CD14-positive monocyte (primary cell): ENCODE results near the gene KRTAP4-16. TPM values are rescaled to one million over a fixed set of nuclear protein-coding genes. Genes with fewer than 3 reads are reported as not detected.

Experiments used
- DNase-seq, 3 donors: peaks; one replicate each; pipeline ENCODE4 v3.0.0-alpha.2; 2011 to 2022
- H2AFZ ChIP-seq: 2 replicates; pipeline ENCODE4 v1.6.0; 2012; ENCODE audit warnings: mild to moderate bottlenecking, low read depth, low read length, inconsistent platforms; ENCODE audit not compliant: insufficient read depth, poor library complexity, severe bottlenecking
- H3K27ac ChIP-seq, 2 donors: 1 replicate in 1 of 2; 2 replicates in 1 of 2; pipeline ENCODE4 v1.5.1; 2012 to 2013; ENCODE audit warnings: low read length in 2 of 2, control low read depth in 1 of 2, inconsistent platforms in 1 of 2, low read depth in 1 of 2, mild to moderate bottlenecking in 1 of 2
- H3K27me3 ChIP-seq, 2 donors: one replicate each; pipeline versions ENCODE4 v1.6.0 to v1.6.1; 2011 to 2013; ENCODE audit warnings: low read length in 2 of 2; ENCODE audit not compliant: control insufficient read depth in 2 of 2, insufficient read depth in 2 of 2
- H3K36me3 ChIP-seq, 2 donors: replicated peaks in 1 of 2; 1 replicate in 1 of 2; 2 replicates in 1 of 2; pipeline versions ENCODE4 v1.5.1 to v1.6.1; 2012 to 2013; ENCODE audit warnings: low read length in 2 of 2, control low read depth in 1 of 2, inconsistent platforms in 1 of 2, mild to moderate bottlenecking in 1 of 2; ENCODE audit not compliant: insufficient read depth in 2 of 2, control insufficient read depth in 1 of 2
- H3K4me1 ChIP-seq, 2 donors: 1 replicate in 1 of 2; 2 replicates in 1 of 2; pipeline versions ENCODE4 v1.5.1 to v1.6.1; 2012 to 2013; ENCODE audit warnings: low read length in 2 of 2, control low read depth in 1 of 2, inconsistent platforms in 1 of 2, mild to moderate bottlenecking in 1 of 2, moderate library complexity in 1 of 2; ENCODE audit not compliant: insufficient read depth in 2 of 2, control insufficient read depth in 1 of 2
- H3K4me2 ChIP-seq: replicated peaks from 2 replicates; pipeline ENCODE3; 2012; ENCODE audit warnings: low read length, moderate library complexity, mild to moderate bottlenecking; ENCODE audit not compliant: poor library complexity, severe bottlenecking; ENCODE audit errors: extremely low read depth
- H3K4me3 ChIP-seq, 3 experiments: fragments of 200-600 bp in 1 of 3; sonication (generic) in 1 of 3; replicated peaks in 1 of 3; 1 replicate in 2 of 3; 2 replicates in 1 of 3; pipeline ENCODE4 v1.5.1; 2011 to 2013; ENCODE audit warnings: low read length in 3 of 3, mild to moderate bottlenecking in 3 of 3, control low read depth in 2 of 3, low read depth in 2 of 3, inconsistent platforms in 1 of 3, moderate library complexity in 1 of 3
- H3K79me2 ChIP-seq: 2 replicates; pipeline ENCODE4 v1.6.0; 2012; ENCODE audit warnings: mild to moderate bottlenecking, control low read depth, inconsistent platforms, low read length, moderate library complexity; ENCODE audit not compliant: insufficient read depth
- H3K9ac ChIP-seq: 2 replicates; pipeline ENCODE4 v1.6.0; 2017; ENCODE audit warnings: low read length, mild to moderate bottlenecking; ENCODE audit not compliant: insufficient read depth, poor library complexity, severe bottlenecking
- H3K9me3 ChIP-seq, 2 donors: replicated peaks in 1 of 2; 1 replicate in 1 of 2; 2 replicates in 1 of 2; pipeline versions ENCODE4 v1.5.1 to v1.6.1; 2012 to 2013; ENCODE audit warnings: low read length in 2 of 2, control low read depth in 1 of 2; ENCODE audit not compliant: control insufficient read depth in 1 of 2, insufficient read depth in 1 of 2
- H4K20me1 ChIP-seq: 2 replicates; pipeline ENCODE4 v1.6.0; 2012; ENCODE audit warnings: mild to moderate bottlenecking, low read length, control low read depth, moderate library complexity; ENCODE audit not compliant: insufficient read depth
- H3K27ac Mint-ChIP-seq, 7 donors: one replicate each; pipeline ENCODE4 v1.8.0; 2020; ENCODE audit warnings: mild to moderate bottlenecking in 7 of 7, mixed read lengths in 7 of 7, moderate library complexity in 6 of 7, inconsistent platforms in 2 of 7
- H3K27me3 Mint-ChIP-seq, 3 donors: one replicate each; pipeline ENCODE4 v1.8.0; 2021 to 2022; ENCODE audit warnings: low read depth in 3 of 3, mild to moderate bottlenecking in 3 of 3, mixed read lengths in 3 of 3, moderate library complexity in 3 of 3, inconsistent platforms in 1 of 3
- H3K36me3 Mint-ChIP-seq, 2 donors: one replicate each; pipeline ENCODE4 v1.8.0; 2020; ENCODE audit warnings: mixed read lengths in 2 of 2, inconsistent platforms in 1 of 2, mild to moderate bottlenecking in 1 of 2
- H3K4me1 Mint-ChIP-seq: one replicate; pipeline ENCODE4 v1.8.0; 2020; ENCODE audit warnings: mild to moderate bottlenecking, mixed read lengths
- H3K4me3 Mint-ChIP-seq, 2 donors: one replicate each; pipeline ENCODE4 v1.8.0; 2020; ENCODE audit warnings: mild to moderate bottlenecking in 2 of 2, mixed read lengths in 2 of 2, moderate library complexity in 1 of 2
- H3K9me3 Mint-ChIP-seq, 7 donors: one replicate each; pipeline ENCODE4 v1.8.0; 2020 to 2022; ENCODE audit warnings: mixed read lengths in 7 of 7, mild to moderate bottlenecking in 6 of 7, moderate library complexity in 6 of 7, inconsistent platforms in 2 of 7
- CTCF ChIP-seq: fragments of 200-600 bp; IDR thresholded peaks from one replicate; pipeline ENCODE4 v1.8.0; 2022; ENCODE audit warnings: antibody characterized with exemption, mild to moderate bottlenecking
- WGBS: methylation state at CpG from one replicate; pipeline ENCODE4 v1.1.5; 2013; ENCODE audit warnings: missing lambda C conversion rate; ENCODE audit not compliant: insufficient coverage; 5-methylcytosine and 5-hydroxymethylcytosine counted together
- intact Hi-C, 2 donors: fragments of 100-400 bp; cut with micrococcal nuclease; formaldehyde crosslinking; loops; one replicate each; pipeline versions ENCODE4 v1.15.0 to v1.15.1; 2023
- polyA plus RNA-seq, 3 donors: library from polyadenylated mRNA; depleted of rRNA in 1 of 3; unstranded in 2 of 3; stranded (reverse) in 1 of 3; fragments of 300-500 nt in 2 of 3; fragments of >200 nt in 1 of 3; fragmentation: Illumina TruSeq in 2 of 3; gene quantifications; 1 replicate in 2 of 3; 2 replicates in 1 of 3; pipeline ENCODE4 v1.2.3, GENCODE V29; 2012 to 2021

The KRTAP4-16 gene
- polyA plus RNA-seq, 3 donors: not detected

GRCh38 chr17:41082626-41083025 lies 19.4 kb downstream of the KRTAP4-16 start:
- intact Hi-C loops: no loop called here
- DNase-seq: no peak
- Mint-ChIP-seq H3K27me3 (peaks cover 0 to 2% (median under 1%) of the 10 kb centered on the region in 3 donors), H3K4me3 (no peak overlapping the region), H3K27ac (no peak overlapping the region), H3K36me3 (no peaks in the 10 kb centered on the region), H3K4me1 (no peaks in the 10 kb centered on the region), H3K9me3 (peaks cover 0 to 5% (median 0%) of the 10 kb centered on the region in 7 donors)
- Histone ChIP-seq H3K9me3 (no peaks in the 10 kb centered on the region), H3K9ac (no peak overlapping the region), H3K27ac (no peak overlapping the region), H3K27me3 (no peaks in the 10 kb centered on the region), H3K4me2 (no peak overlapping the region), H3K36me3 (no peaks in the 10 kb centered on the region), H3K4me1 (no peaks in the 10 kb centered on the region), H2AFZ (no peak overlapping the region), H3K79me2 (no peaks in the 10 kb centered on the region), H3K4me3 (no peak overlapping the region), H4K20me1 (no peaks in the 10 kb centered on the region)
- 95% methylated on average over 2 of the region's 4 CpGs for WGBS
- TF ChIP-seq CTCF: no peak

GRCh38 chr17:41076788-41077187 lies 25.2 kb downstream of the KRTAP4-16 start:
- Mint-ChIP-seq H3K36me3 (no peaks in the 10 kb centered on the region), H3K27ac (no peak overlapping the region), H3K4me3 (no peak overlapping the region), H3K27me3 (peaks cover 2 to 5% (median 3%) of the 10 kb centered on the region in 3 donors), H3K9me3 (peaks cover 0 to 8% (median 5%) of the 10 kb centered on the region in 7 donors), H3K4me1 (no peaks in the 10 kb centered on the region)
- Histone ChIP-seq H3K9ac (no peak overlapping the region), H4K20me1 (no peaks in the 10 kb centered on the region), H3K4me1 (no peaks in the 10 kb centered on the region), H3K79me2 (no peaks in the 10 kb centered on the region), H3K4me3 (no peak overlapping the region), H3K4me2 (no peak overlapping the region), H3K36me3 (no peaks in the 10 kb centered on the region), H3K9me3 (no peaks in the 10 kb centered on the region), H3K27me3 (no peaks in the 10 kb centered on the region), H3K27ac (no peak overlapping the region), H2AFZ (no peak overlapping the region)
- no peak for DNase-seq
- no peak for TF ChIP-seq CTCF
- intact Hi-C loops: no loop called here
